ENCODE data around the gene TNFRSF17.
"Not testable (repeated sequence)": the region's sequence is repeated elsewhere in the genome, so short reads cannot be mapped to it uniquely, and the experiment has no call there.

The TNFRSF17 gene

DNA sequence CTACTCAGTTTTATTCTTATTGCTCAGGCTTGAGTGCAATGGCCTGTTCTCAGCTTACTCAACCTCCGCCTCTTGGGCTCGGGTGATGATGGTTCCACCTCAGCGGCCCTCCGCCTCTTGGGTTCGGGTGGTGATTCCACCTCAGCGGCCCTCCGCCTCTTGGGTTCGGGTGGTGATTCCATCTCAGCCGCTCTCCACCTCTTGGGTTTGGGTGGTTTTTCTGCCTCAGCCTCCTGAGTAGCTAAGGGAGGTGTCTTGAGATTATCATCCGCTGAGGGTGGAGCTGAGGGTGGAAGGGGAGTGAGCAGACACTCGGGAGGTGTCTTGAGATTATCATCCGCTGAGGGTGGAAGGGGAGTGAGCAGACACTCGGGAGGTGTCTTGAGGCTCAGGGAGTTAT lies 37.7 kb upstream of the TNFRSF17 start:
- H3K9me3 ChIP-seq (ENCODE audit: insufficient read depth, low read depth, low read length); H3F3A ChIP-seq (ENCODE audit: low read depth); H3K4me2 ChIP-seq (ENCODE audit: low read depth, low read length, poor library complexity, severe bottlenecking); H3K4me1 ChIP-seq (ENCODE audit: insufficient read depth, low read length, poor library complexity, severe bottlenecking); H2AFZ ChIP-seq (ENCODE audit: low read length); H3K27me3 ChIP-seq (ENCODE audit: insufficient read depth, low read length, poor library complexity, severe bottlenecking); H3K9me2 ChIP-seq (replicated peaks; ENCODE audit: low read depth, low read length); H3K4me3 ChIP-seq (ENCODE audit: low read length, poor library complexity, severe bottlenecking); H3K79me2 ChIP-seq (ENCODE audit: insufficient read depth, low read length); H3K36me3 ChIP-seq (ENCODE audit: insufficient read depth, low read length); H3K9ac ChIP-seq (ENCODE audit: low read depth, low read length, poor library complexity, severe bottlenecking); H4K20me1 ChIP-seq (ENCODE audit: insufficient read depth, low read length, poor library complexity, severe bottlenecking): not testable (repeated sequence)

DNA sequence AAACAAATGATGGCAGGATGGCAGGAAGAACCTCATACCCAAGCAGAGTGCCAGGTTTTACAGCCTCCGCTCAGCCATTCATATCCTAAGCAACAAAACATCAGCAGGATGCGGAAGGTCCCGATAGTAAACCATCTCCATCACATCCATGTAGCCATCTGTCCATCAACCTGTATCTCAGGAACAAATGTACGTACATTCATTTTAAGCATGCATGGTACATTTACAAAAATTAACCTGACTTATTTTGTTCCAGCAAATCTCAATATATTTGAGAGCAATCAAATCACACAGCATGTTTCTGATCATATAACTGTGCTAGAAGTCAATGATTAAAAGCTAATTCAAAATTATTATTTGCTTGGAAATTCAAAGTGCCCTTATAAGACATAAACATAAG lies 23.1 kb upstream of the TNFRSF17 start, which contains the start of gene NPIPB2:
Gene NPIPB2, minus strand, starts transcription at position 101 of the 400 bp plus-strand sequence. Its CDS starts 0 bp downstream, at position 101.
- H3K36me3 ChIP-seq (ENCODE audit: insufficient read depth, low read length); H3K4me2 ChIP-seq (ENCODE audit: low read depth, low read length, poor library complexity, severe bottlenecking); H4K20me1 ChIP-seq (ENCODE audit: insufficient read depth, low read length, poor library complexity, severe bottlenecking); H3K9ac ChIP-seq (ENCODE audit: low read depth, low read length, poor library complexity, severe bottlenecking); H3K9me3 ChIP-seq (ENCODE audit: insufficient read depth, low read depth, low read length); H3K9me2 ChIP-seq (replicated peaks; ENCODE audit: low read depth, low read length); H3K4me1 ChIP-seq (ENCODE audit: insufficient read depth, low read length, poor library complexity, severe bottlenecking); H3K79me2 ChIP-seq (ENCODE audit: insufficient read depth, low read length); H3K27me3 ChIP-seq (ENCODE audit: insufficient read depth, low read length, poor library complexity, severe bottlenecking); H3K4me3 ChIP-seq (ENCODE audit: low read length, poor library complexity, severe bottlenecking); H2AFZ ChIP-seq (ENCODE audit: low read length); H3F3A ChIP-seq (ENCODE audit: low read depth): not testable (repeated sequence)

DNA sequence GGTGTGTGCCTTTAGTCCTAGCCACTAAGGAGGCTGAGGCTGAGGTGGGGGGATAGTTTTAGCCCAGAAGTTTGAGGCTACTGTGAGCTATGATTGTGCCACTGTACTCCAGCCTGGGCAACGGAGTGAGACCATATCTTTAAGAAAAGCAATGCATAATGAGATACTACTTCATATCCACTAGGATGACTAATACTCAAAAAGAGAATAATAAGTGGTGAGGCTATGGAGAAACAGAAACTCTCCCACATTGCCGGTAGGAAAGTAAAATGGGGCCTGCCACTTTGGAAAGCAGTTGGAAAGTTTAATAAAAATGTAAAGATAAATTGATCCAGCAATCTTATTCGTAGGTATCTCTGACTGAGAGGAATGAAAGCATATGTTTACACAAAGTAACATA lies 18.6 kb upstream of the TNFRSF17 start:
- TF ChIP-seq EZH2phosphoT487 (IDR thresholded peaks at IDR 0.05; ENCODE audit: borderline replicate concordance): no peak
- TF ChIP-seq, protein P1, sequence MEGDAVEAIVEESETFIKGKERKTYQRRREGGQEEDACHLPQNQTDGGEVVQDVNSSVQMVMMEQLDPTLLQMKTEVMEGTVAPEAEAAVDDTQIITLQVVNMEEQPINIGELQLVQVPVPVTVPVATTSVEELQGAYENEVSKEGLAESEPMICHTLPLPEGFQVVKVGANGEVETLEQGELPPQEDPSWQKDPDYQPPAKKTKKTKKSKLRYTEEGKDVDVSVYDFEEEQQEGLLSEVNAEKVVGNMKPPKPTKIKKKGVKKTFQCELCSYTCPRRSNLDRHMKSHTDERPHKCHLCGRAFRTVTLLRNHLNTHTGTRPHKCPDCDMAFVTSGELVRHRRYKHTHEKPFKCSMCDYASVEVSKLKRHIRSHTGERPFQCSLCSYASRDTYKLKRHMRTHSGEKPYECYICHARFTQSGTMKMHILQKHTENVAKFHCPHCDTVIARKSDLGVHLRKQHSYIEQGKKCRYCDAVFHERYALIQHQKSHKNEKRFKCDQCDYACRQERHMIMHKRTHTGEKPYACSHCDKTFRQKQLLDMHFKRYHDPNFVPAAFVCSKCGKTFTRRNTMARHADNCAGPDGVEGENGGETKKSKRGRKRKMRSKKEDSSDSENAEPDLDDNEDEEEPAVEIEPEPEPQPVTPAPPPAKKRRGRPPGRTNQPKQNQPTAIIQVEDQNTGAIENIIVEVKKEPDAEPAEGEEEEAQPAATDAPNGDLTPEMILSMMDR (conservative IDR thresholded peaks at IDR 0.05; ENCODE audit: low read length): no peak
- no peak overlapping the region for H2AFZ ChIP-seq (ENCODE audit: low read length)
- no peaks in the 10 kb centered on the region for H4K20me1 ChIP-seq (ENCODE audit: insufficient read depth, low read length, poor library complexity, severe bottlenecking)

DNA sequence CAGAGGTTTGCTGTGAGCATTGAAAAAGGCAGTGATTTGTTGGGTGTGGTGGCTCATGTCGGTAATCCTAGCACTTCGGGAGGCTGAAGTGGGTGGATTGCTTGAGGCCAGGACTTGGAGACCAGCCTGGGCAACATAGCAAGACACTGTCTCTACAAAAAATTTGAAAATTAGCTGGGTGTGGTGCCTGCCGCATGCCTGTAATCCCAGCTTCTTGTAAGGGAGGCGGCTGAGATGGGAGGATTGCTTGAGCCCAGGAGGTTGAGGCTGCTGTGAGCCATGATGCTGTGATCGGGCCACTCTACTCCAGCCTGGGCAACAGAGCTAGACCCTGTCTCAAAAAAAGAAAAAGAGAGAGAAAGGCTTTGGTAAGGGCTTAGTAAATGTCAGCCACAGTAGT lies 16.2 kb upstream of the TNFRSF17 start:
- Histone ChIP-seq H3K4me2 (ENCODE audit: low read depth, low read length, poor library complexity, severe bottlenecking) (no peak overlapping the region), H4K20me1 (ENCODE audit: insufficient read depth, low read length, poor library complexity, severe bottlenecking) (no peaks in the 10 kb centered on the region), H3K36me3 (ENCODE audit: insufficient read depth, low read length) (no peaks in the 10 kb centered on the region), H2AFZ (ENCODE audit: low read length) (no peak overlapping the region), H3K27me3 (ENCODE audit: insufficient read depth, low read length, poor library complexity, severe bottlenecking) (no peaks in the 10 kb centered on the region), H3F3A (ENCODE audit: low read depth) (no peaks in the 10 kb centered on the region), H3K9me2 (replicated peaks; ENCODE audit: low read depth, low read length) (no peaks in the 10 kb centered on the region), H3K9ac (ENCODE audit: low read depth, low read length, poor library complexity, severe bottlenecking) (no peak overlapping the region), H3K4me3 (ENCODE audit: low read length, poor library complexity, severe bottlenecking) (no peak overlapping the region), H3K4me1 (ENCODE audit: insufficient read depth, low read length, poor library complexity, severe bottlenecking) (no peaks in the 10 kb centered on the region), H3K79me2 (ENCODE audit: insufficient read depth, low read length) (no peaks in the 10 kb centered on the region), H3K9me3 (ENCODE audit: insufficient read depth, low read depth, low read length) (no peaks in the 10 kb centered on the region)
- TF ChIP-seq EZH2phosphoT487 (IDR thresholded peaks at IDR 0.05; ENCODE audit: borderline replicate concordance): no peak
- TF ChIP-seq, protein P1 (conservative IDR thresholded peaks at IDR 0.05; ENCODE audit: low read length): no peak

More for the DNA sequence above, 18.6 kb upstream of the TNFRSF17 start:
- H3K36me3 ChIP-seq (ENCODE audit: insufficient read depth, low read length): no peaks in the 10 kb centered on the region
- H3K9me2 ChIP-seq (replicated peaks; ENCODE audit: low read depth, low read length): no peaks in the 10 kb centered on the region
- no peak overlapping the region for H3K4me3 ChIP-seq (ENCODE audit: low read length, poor library complexity, severe bottlenecking)
- H3K79me2 ChIP-seq (ENCODE audit: insufficient read depth, low read length): no peaks in the 10 kb centered on the region
- H3K9me3 ChIP-seq (ENCODE audit: insufficient read depth, low read depth, low read length): no peaks in the 10 kb centered on the region
- no peaks in the 10 kb centered on the region for H3K4me1 ChIP-seq (ENCODE audit: insufficient read depth, low read length, poor library complexity, severe bottlenecking)
- no peaks in the 10 kb centered on the region for H3K27me3 ChIP-seq (ENCODE audit: insufficient read depth, low read length, poor library complexity, severe bottlenecking)
- H3F3A ChIP-seq (ENCODE audit: low read depth): no peaks in the 10 kb centered on the region
- no peak overlapping the region for H3K9ac ChIP-seq (ENCODE audit: low read depth, low read length, poor library complexity, severe bottlenecking)
- no peak overlapping the region for H3K4me2 ChIP-seq (ENCODE audit: low read depth, low read length, poor library complexity, severe bottlenecking)
